Duodenal mucosa (tissue), 2 donors: Measurements from ENCODE around the gene ECM1.

Experiments used
- H3K27ac ChIP-seq: one replicate; pipeline ENCODE4 v1.7.0; 2013; ENCODE audit warnings: low read depth, low read length
- H3K27me3 ChIP-seq, 2 donors: one replicate each; pipeline ENCODE4 v1.7.0; 2013; ENCODE audit warnings: low read length in 2 of 2, control low read depth in 1 of 2; ENCODE audit not compliant: insufficient read depth in 2 of 2, control insufficient read depth in 1 of 2
- H3K36me3 ChIP-seq, 2 donors: one replicate each; pipeline ENCODE4 v1.7.0; 2013; ENCODE audit warnings: low read length in 2 of 2, control low read depth in 1 of 2; ENCODE audit not compliant: insufficient read depth in 2 of 2, control insufficient read depth in 1 of 2
- H3K4me1 ChIP-seq, 2 donors: one replicate each; pipeline ENCODE4 v1.7.0; 2013; ENCODE audit warnings: low read length in 2 of 2, control low read depth in 1 of 2; ENCODE audit not compliant: insufficient read depth in 2 of 2, control insufficient read depth in 1 of 2
- H3K4me3 ChIP-seq, 2 donors: one replicate each; pipeline ENCODE4 v1.7.0; 2013; ENCODE audit warnings: low read length in 2 of 2, low read depth in 1 of 2
- H3K9ac ChIP-seq, 2 donors: one replicate each; pipeline ENCODE4 v1.7.0; 2013; ENCODE audit warnings: low read length in 2 of 2, low read depth in 1 of 2
- H3K9me3 ChIP-seq, 2 donors: one replicate each; pipeline ENCODE4 v1.7.0; 2013; ENCODE audit warnings: low read length in 2 of 2, control low read depth in 1 of 2; ENCODE audit not compliant: control insufficient read depth in 1 of 2

Gene ECM1

DNA sequence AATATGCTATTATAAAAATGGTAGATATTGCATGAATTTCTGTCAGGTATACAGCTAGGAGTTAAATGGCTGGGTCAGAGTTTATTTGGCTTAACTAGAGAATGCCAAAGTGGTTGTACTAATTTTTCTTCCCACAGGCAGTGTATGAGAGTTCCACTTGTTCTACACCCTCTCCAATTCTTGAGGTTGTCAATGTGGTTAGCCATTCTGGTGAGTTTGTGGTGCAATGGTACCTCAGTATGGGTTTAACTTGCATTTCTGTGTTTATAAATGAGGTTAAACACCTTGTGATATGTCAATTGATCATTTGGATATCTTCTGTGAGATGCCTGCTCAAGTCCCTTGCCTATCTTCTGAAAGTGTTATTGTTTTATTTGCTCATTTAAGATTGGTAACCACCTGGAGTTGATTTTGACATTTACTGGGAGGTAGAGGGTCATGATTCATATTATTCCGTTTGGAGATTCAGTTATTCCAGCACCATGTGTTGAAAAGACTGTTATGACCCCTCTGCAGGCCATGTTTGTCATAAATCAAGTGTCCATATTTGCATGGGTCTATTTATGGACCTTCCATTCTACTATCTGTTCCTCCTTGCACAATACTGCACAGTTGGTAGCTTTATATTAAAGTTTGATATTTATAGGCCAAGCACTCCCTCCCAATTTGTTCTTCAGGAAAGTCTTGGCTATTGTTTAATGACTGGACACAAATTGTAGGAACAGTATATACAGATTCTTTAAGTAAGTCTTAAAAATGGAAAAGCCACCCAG, 13.5 kb downstream of the ECM1 start:
- H3K27ac ChIP-seq, result no peak overlapping the region
- no peaks in the 10 kb centered on the region for H3K36me3 ChIP-seq
- H3K4me3 ChIP-seq, result no peak overlapping the region
- no peaks in the 10 kb centered on the region for H3K27me3 ChIP-seq
- no peaks in the 10 kb centered on the region for H3K9me3 ChIP-seq
- no peak overlapping the region for H3K9ac ChIP-seq
- H3K4me1 ChIP-seq, result peaks cover 1 to 4% of the 10 kb centered on the region in 2 donors

DNA sequence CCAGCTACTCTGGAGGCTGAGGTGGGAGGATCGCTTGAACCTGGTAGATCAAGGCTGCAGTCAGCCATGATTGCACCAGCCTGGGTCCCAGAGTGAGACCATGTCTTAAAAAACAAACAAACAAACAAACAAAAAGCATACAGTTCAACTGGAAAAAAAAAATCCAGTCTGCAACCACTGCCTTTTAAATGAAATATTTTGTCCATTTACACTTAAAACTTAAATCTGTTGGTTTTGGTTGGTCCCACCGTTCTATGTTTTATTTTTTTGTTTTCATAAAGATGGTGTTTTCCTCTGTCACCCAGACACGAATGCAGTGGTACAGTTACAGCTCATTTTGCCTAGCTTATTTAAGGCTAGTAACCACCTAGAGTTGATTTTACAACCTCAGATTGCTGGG, 17.4 kb downstream of the ECM1 start:
- Histone ChIP-seq H3K27me3 (no peaks in the 10 kb centered on the region), H3K9ac (no peak overlapping the region), H3K4me1 (peaks cover 7 to 9% of the 10 kb centered on the region in 2 donors), H3K27ac (no peak overlapping the region), H3K36me3 (no peaks in the 10 kb centered on the region), H3K9me3 (no peaks in the 10 kb centered on the region), H3K4me3 (no peak overlapping the region)

DNA sequence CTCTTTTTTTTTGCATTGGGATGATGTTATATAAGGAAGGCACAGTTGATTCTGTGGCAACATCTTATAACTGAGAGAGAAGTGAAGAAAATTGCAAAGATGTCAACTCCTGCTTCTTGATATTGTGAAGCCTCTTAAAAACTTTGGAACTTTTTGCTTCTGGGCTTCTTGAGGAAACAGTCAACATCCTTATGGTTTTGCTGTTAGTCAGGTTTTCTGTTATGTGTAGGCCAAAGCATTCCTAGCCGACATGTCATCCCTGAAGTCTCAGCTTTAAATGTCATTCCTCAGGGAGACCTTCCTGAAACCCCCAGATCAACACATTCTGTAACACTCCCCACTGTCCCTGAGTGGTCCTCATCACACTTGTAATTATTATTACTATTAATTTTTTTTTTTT, 20.3 kb downstream of the ECM1 start:
- Histone ChIP-seq H3K27ac (no peak overlapping the region), H3K4me1 (peaks cover 17 to 22% of the 10 kb centered on the region in 2 donors), H3K9ac (no peak overlapping the region), H3K36me3 (no peaks in the 10 kb centered on the region), H3K27me3 (no peaks in the 10 kb centered on the region), H3K4me3 (no peak overlapping the region), H3K9me3 (no peaks in the 10 kb centered on the region)

DNA sequence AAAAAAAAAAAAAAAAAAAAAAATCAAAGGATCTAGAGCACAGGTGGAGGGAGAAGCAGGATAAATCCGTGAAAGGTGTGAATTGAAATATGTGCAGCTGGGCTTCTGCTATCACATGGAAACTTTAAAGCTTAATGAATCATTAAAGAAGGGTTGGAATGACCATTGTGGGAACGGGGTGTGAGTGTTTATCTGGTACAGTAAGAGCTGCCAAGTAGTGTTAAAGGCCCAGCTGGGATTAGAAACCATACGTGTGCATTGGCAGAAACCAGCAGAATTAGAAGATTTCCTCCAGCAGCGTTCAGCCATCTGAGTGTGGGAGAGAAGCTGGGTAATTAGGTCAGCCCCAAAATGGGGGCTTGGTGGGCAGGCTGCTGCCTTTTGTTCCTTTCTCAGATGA, 21.1 kb downstream of the ECM1 start:
- no peaks in the 10 kb centered on the region for H3K36me3 ChIP-seq
- no peak overlapping the region for H3K4me3 ChIP-seq
- no peaks in the 10 kb centered on the region for H3K27me3 ChIP-seq
- H3K27ac ChIP-seq, result peak overlapping the region; percentile 66
- H3K4me1 ChIP-seq, result peaks cover 21 to 25% of the 10 kb centered on the region in 2 donors
- H3K9ac ChIP-seq, result peak overlapping the region in 1 of 2 donors; percentile 52
- no peaks in the 10 kb centered on the region for H3K9me3 ChIP-seq

DNA sequence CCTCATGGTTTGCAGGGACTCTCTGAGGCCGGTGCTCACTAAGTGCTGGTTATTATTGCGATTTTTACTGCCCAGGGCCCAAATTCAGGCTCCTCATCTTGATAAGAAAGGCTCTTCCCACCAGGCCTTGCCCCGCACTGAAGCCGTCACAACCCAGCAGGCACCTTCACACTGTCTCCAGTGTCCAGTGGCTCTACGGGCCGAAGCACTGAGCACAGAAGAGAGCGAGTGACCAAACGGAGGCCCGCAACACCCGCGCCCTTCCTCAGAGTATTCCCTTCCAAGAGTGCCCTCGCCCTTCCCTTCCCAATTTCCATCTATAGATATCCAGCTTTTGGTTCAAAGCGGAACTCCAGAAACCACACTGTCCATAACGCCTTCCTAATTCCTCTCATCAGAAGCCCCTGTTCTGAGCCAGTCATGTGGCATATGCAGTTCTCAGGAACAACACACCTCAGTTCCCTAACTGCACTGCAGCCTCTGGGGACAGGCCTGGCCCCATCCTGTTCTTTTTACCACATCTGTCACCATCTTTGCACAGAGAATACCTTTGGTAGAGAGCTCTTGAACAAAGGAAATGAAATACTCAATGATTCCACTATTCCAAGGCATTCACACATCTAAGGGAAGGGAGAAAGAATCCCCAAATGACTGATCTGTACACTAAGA, 22.7 kb downstream of the ECM1 start:
- Histone ChIP-seq H3K9me3 (no peaks in the 10 kb centered on the region), H3K36me3 (no peaks in the 10 kb centered on the region), H3K4me1 (peaks cover 24 to 27% of the 10 kb centered on the region in 2 donors), H3K27ac (no peak overlapping the region), H3K4me3 (no peak overlapping the region), H3K9ac (no peak overlapping the region), H3K27me3 (no peaks in the 10 kb centered on the region)

DNA sequence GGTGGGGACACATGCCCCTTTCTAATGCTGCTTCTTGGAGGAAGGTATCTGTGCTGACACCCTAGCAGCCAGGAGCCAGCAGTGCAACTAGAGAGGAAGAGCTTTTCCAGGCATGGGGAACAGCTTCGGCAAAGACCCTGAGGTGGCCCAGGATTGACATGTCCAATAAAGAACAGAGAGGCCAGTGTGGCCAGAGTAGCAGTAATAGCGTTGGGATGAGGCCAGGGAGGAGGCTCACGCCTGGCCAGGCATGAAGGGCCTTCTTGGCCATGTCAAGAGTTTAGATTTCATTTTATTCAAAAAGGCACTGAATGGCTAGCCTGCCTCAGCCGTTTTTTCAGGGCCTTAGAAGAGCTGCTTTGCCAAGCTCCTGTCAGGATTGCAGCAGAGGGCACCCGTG, 25.0 kb downstream of the ECM1 start:
- Histone ChIP-seq H3K27me3 (no peaks in the 10 kb centered on the region), H3K4me1 (peaks cover 24 to 27% of the 10 kb centered on the region in 2 donors), H3K36me3 (no peaks in the 10 kb centered on the region), H3K27ac (peak overlapping the region; percentile 30), H3K9ac (peak overlapping the region; percentile 48 to 57), H3K4me3 (peak overlapping the region in 1 of 2 donors; percentile 15), H3K9me3 (no peaks in the 10 kb centered on the region)

DNA sequence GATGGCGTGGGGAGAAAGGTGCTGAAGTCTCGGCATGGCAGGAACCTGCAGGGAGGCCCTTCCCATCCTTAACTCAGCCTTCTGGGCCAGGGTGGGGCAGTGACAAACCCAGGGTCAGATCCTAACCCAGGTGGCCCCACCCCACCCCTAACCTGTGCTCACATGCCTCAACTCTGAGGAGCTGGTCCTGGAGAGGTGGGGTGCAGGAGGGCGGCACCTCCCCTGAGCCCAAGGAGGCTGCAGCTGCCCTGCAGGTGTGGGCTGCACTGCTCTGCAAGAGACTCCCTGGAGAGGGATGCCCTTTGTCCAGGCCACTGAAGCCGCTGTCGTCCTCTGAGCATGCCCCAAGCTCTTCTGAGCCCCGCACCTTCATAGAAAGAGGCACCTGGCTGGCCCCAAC, 26.1 kb downstream of the ECM1 start:
- Histone ChIP-seq H3K27me3 (no peaks in the 10 kb centered on the region), H3K4me1 (peaks cover 21 to 22% of the 10 kb centered on the region in 2 donors), H3K4me3 (no peak overlapping the region), H3K9ac (peak overlapping the region in 1 of 2 donors; percentile 6), H3K27ac (no peak overlapping the region), H3K36me3 (no peaks in the 10 kb centered on the region), H3K9me3 (no peaks in the 10 kb centered on the region)

DNA sequence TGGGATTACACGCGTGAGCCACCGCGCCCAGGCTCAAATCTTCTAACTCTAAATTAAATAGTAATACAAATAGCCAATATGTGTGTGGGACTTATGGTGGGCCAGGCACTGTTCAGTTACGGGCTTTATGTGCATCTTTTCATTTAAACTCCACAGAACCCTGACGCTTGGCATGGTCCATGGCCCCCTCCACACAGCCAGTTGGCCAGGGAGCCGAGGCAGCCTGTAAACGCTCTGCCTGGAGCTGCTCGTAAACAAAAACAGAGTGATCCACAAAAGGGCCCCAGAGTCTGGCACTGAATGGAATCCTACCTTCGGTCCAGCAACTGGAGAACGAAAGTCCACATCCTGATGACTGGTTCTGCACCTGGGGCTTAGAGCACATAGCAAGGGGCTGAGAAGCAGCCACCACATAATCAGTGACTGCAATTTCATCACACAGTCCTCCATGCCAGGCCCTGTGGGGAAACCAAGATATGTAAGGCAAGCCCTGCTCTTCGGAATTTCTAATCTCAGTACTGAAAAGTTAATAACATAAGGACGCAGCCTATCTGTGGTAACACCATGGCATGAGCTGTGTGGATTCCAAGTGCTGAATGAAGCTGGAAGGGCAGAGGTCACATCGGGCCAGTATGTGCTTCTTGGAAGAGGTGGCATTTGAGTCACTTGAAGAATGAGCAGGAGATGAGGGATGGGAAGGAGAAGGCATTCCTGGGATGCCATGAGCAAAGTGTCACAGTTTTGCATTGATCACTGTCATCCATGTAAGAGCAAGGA, 27.8 kb downstream of the ECM1 start:
- H3K4me3 ChIP-seq, result no peak overlapping the region
- H3K4me1 ChIP-seq, result peaks cover 17 to 18% of the 10 kb centered on the region in 2 donors
- no peak overlapping the region for H3K27ac ChIP-seq

DNA sequence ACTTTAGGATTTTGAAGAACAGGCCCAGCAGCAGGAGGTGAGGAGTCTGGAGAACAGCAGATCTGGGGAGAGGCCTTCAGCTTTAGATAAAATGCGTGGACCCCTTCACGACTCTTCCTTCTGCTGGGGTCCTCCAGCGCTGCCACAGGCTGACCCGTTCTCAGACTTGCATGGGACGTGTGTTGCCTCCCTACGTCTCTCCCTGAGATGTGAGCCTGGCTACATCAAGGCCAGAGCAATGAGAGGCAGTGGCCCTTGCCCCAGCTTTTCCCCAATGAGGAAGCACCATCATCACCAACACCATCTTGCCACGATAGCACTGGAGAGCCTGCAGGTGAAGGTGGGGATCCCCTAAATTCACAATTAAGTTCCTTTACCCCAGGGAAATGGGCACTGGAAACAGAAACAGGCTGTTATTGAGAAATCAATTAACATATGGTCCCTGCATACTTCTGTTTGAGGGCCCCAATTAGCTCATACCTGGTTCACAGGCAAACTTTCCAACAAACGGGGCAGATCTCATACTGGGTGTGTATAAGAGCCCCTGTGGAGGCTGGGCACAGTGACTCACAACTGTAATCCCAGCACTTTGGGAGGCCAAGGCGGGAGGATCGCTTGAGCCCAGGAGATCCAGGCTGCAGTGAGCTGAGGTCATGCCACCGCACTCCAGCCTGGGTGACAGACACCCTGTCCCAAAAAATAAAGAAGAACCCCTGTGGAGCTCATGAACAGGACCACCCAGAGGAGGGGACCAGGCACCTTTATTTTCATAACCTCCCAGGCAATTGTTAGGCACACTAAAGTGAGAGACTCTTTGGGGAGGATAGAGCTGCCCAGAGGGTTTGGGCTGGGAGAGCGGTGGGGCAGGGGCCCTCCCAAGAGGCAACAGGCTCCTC, 29.2 kb downstream of the ECM1 start:
- Histone ChIP-seq H3K4me1 (peaks cover 13 to 16% of the 10 kb centered on the region in 2 donors), H3K9ac (no peak overlapping the region), H3K27ac (no peak overlapping the region), H3K27me3 (no peaks in the 10 kb centered on the region), H3K36me3 (no peaks in the 10 kb centered on the region), H3K4me3 (no peak overlapping the region), H3K9me3 (no peaks in the 10 kb centered on the region)

More for the DNA sequence above, 27.8 kb downstream of the ECM1 start:
- no peaks in the 10 kb centered on the region for H3K9me3 ChIP-seq
- no peak overlapping the region for H3K9ac ChIP-seq
- no peaks in the 10 kb centered on the region for H3K36me3 ChIP-seq
- H3K27me3 ChIP-seq, result no peaks in the 10 kb centered on the region
